A673 (cell line): ENCODE data around the gene RAB24. TPM values are rescaled to one million over a fixed set of nuclear protein-coding genes. Genes with fewer than 3 reads are reported as not detected.

ENCODE experiments used
- BruUV-seq: library from RNA; stranded (reverse); fragments of 400-500 nt; replicated peaks from 2 replicates; lab custom pipeline; 2021; lab: Mats Ljungman, UMichigan
- CTCF ChIA-PET: fragments of 300-600 bp; sonication (Branson Sonifier 250); formaldehyde crosslinking; loops from one replicate; lab custom pipeline; 2022; ENCODE audit warnings: antibody characterized with exemption; lab: Charles Lee
- POLR2A ChIA-PET: fragments of 300-600 bp; sonication (Branson Sonifier 250); formaldehyde crosslinking; loops from one replicate; lab custom pipeline; 2022; ENCODE audit warnings: antibody characterized with exemption; ENCODE audit not compliant: low non-redundant PET; lab: Charles Lee
- DNase-seq: peaks from one replicate; pipeline ENCODE4 v3.0.0-alpha.2; 2015; ENCODE audit warnings: low spot score
- H3K27ac ChIP-seq: fragments of 200-600 bp; sonication (generic); 2 replicates; pipeline ENCODE4 v1.5.1; 2016; ENCODE audit warnings: mixed run types, low read depth, mild to moderate bottlenecking, mixed read lengths, antibody characterized with exemption, low read length; ENCODE audit not compliant: poor library complexity, severe bottlenecking
- H3K27me3 ChIP-seq: fragments of 200-600 bp; sonication (generic); replicated peaks from 2 replicates; pipeline ENCODE4 v1.6.1; 2017; ENCODE audit warnings: mixed run types, low read depth, mild to moderate bottlenecking, mixed read lengths, antibody characterized with exemption, low read length; ENCODE audit not compliant: insufficient read depth, poor library complexity
- H3K36me3 ChIP-seq: fragments of 200-600 bp; sonication (generic); 2 replicates; pipeline ENCODE4 v1.6.1; 2016; ENCODE audit warnings: mixed run types, mild to moderate bottlenecking, mixed read lengths, antibody characterized with exemption, low read length; ENCODE audit not compliant: insufficient read depth, poor library complexity, severe bottlenecking
- H3K4me1 ChIP-seq: fragments of 200-600 bp; sonication (generic); 2 replicates; pipeline ENCODE4 v1.6.1; 2017; ENCODE audit warnings: mixed run types, mild to moderate bottlenecking, mixed read lengths, antibody characterized with exemption, low read length; ENCODE audit not compliant: insufficient read depth, poor library complexity, severe bottlenecking
- H3K4me3 ChIP-seq: fragments of 200-600 bp; sonication (generic); 2 replicates; pipeline ENCODE4 v1.5.1; 2016; ENCODE audit warnings: low read depth, mixed run types, mild to moderate bottlenecking, mixed read lengths, low read length; ENCODE audit not compliant: poor library complexity, severe bottlenecking
- H3K9me3 ChIP-seq: fragments of 200-600 bp; sonication (generic); 2 replicates; pipeline ENCODE4 v1.6.1; 2016; ENCODE audit warnings: mixed run types, low read depth, mild to moderate bottlenecking, mixed read lengths, antibody characterized with exemption, low read length; ENCODE audit not compliant: poor library complexity, severe bottlenecking
- EZH2 ChIP-seq: fragments of 200-600 bp; sonication (generic); IDR thresholded peaks from 2 replicates; pipeline ENCODE4 v1.6.1; 2017; ENCODE audit warnings: borderline replicate concordance, low read depth, mild to moderate bottlenecking, mixed read lengths, antibody characterized with exemption, low read length; ENCODE audit not compliant: poor library complexity, severe bottlenecking
- intact Hi-C: fragments of 100-400 bp; cut with micrococcal nuclease; formaldehyde crosslinking; loops from one replicate; pipeline ENCODE4 v1.10.0; 2022; ENCODE audit not compliant: unreplicated experiment
- total RNA-seq: library from RNA; stranded (reverse); gene quantifications from 2 replicates; pipeline ENCODE4 v1.2.3, GENCODE V29; 2021
- TF ChIP-seq, protein P1 (sequence below): fragments of 300-800, 200-600 bp; sonication (generic); conservative IDR thresholded peaks from 2 replicates; pipeline ENCODE4 v1.5.1; 2017; ENCODE audit warnings: low read depth, mild to moderate bottlenecking, antibody characterized with exemption, low read length, moderate library complexity, mixed read lengths

RAB24 gene
- total RNA-seq, 1 experiment from 2014 or later: 16.0 TPM

- ChIA-PET CTCF (no interaction called here), POLR2A (no interaction called here)
- TF ChIP-seq, protein P1, sequence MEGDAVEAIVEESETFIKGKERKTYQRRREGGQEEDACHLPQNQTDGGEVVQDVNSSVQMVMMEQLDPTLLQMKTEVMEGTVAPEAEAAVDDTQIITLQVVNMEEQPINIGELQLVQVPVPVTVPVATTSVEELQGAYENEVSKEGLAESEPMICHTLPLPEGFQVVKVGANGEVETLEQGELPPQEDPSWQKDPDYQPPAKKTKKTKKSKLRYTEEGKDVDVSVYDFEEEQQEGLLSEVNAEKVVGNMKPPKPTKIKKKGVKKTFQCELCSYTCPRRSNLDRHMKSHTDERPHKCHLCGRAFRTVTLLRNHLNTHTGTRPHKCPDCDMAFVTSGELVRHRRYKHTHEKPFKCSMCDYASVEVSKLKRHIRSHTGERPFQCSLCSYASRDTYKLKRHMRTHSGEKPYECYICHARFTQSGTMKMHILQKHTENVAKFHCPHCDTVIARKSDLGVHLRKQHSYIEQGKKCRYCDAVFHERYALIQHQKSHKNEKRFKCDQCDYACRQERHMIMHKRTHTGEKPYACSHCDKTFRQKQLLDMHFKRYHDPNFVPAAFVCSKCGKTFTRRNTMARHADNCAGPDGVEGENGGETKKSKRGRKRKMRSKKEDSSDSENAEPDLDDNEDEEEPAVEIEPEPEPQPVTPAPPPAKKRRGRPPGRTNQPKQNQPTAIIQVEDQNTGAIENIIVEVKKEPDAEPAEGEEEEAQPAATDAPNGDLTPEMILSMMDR: no peak
- TF ChIP-seq EZH2: no peak
- Histone ChIP-seq H3K27ac (no peak overlapping the region), H3K4me3 (no peak overlapping the region), H3K9me3 (no peaks in the 10 kb centered on the region), H3K4me1 (peaks cover 11% of the 10 kb centered on the region), H3K27me3 (no peaks in the 10 kb centered on the region), H3K36me3 (no peaks in the 10 kb centered on the region)
- no TSS peak for BruUV-seq
- intact Hi-C loops: no loop called here
- no peak for DNase-seq
Measured at GRCh38 chr5:177315411-177315810, 11.9 kb upstream of the RAB24 start.

- ChIA-PET CTCF (no interaction called here), POLR2A (interaction anchor here (0.6 kb wide), 1 partner anchor 175 kb away, joined by 3 read pairs; no protein-coding TSS in a partner anchor)
- no peak overlapping the region for H3K4me3 ChIP-seq
- H3K9me3 ChIP-seq: no peaks in the 10 kb centered on the region
- H3K27me3 ChIP-seq: no peaks in the 10 kb centered on the region
- no peak overlapping the region for H3K27ac ChIP-seq
- no TSS peak for BruUV-seq
- TF ChIP-seq, protein P1: no peak
- H3K4me1 ChIP-seq: peaks cover 18% of the 10 kb centered on the region
- H3K36me3 ChIP-seq: no peaks in the 10 kb centered on the region
- DNase-seq: no peak
- intact Hi-C loops: no loop called here
Measured at GRCh38 chr5:177314376-177315342, 11.1 kb upstream of the RAB24 start.

DNA sequence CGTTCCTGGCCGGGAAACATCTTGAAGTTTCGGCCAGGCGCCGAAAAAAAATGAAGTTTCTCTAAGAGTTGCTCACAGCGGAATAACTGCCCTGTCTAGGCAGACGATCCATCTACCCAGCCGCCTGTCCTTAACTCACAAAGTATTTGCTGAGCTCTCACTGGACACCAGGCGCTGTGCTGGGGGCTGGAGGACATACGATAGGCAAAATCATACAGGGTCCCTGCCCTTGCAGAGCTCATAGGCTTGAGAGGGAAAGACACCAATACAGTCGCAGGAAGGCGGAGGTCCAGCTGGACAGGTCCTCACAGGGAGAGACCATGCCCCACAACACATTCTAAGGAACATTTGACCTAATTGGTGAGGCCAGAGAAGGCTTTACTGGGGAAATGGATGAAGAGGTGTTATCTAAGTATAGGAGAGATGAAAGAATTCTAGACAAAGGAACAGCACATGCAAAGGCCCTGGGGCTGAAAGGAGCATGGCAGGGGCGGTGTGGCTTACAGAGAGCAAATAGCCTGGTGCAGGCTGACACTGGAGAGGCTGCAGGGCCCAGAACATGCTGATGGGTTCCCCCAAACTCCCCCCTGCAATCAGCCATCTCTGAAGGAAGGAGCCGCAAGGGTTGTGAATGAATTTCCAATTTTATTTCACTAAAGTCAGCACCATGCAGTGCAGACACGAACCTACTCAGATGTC is 10.2 kb upstream of the RAB24 start:
- Histone ChIP-seq H3K27ac (no peak overlapping the region), H3K4me1 (peaks cover 20% of the 10 kb centered on the region), H3K27me3 (no peaks in the 10 kb centered on the region), H3K9me3 (no peaks in the 10 kb centered on the region), H3K4me3 (peak overlapping the region; percentile 80), H3K36me3 (no peaks in the 10 kb centered on the region)
- ChIA-PET POLR2A (no interaction called here), CTCF (no interaction called here)
- BruUV-seq: no TSS peak
- no peak for TF ChIP-seq EZH2
- TF ChIP-seq, protein P1: no peak
- intact Hi-C loops: no loop called here
- DNase-seq: no peak
